GM18526 (cell line): ENCODE measurements around the gene CWC15.

ENCODE experiments used
- POLR2A ChIP-seq: IDR thresholded peaks from 3 replicates; pipeline ENCODE4 v1.6.1; 2011; ENCODE audit not compliant: insufficient read length; ENCODE audit errors: extremely low read depth

Gene CWC15

DNA sequence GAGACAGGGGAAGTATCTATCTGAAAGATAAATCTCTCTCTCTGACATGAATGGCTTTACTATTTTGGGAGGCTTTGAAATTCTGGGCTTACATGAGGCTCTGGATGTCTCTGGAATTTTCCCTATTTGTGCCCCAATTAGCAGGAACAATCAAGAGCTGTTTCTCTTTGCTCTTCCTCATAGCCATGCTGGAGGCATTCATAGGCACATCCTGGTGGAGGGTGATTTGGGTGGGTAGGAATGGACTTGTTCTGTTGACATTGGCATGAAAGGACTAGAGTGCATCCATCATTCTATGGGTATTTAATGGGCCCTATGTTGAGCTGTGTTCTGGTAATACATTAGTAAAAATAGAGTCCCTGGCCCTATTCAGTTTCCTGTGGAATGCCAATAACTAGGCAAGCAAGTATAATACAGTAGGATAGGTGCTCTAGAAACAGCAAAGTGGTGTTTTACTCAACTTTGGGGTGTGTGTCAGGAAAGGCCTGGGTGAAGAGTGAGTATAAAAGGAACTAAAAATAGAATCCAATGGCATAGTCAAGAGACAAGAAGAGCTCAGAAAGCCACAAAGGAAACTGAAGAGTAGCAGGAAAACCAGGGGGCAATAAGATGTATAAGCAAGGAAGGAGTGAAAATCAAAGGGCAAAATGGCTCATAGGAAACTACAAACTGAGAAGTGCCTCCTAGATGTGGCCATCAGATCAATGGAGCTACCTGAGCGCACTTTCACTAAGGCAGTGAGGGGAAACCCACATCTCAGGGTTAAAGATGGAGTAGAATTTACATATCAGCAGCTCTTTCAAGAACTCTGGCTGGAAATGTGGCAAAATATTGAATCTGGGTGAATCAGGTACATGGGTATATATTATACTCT lies 45.0 kb downstream of the CWC15 start:
- TF ChIP-seq POLR2A, result no peak

DNA sequence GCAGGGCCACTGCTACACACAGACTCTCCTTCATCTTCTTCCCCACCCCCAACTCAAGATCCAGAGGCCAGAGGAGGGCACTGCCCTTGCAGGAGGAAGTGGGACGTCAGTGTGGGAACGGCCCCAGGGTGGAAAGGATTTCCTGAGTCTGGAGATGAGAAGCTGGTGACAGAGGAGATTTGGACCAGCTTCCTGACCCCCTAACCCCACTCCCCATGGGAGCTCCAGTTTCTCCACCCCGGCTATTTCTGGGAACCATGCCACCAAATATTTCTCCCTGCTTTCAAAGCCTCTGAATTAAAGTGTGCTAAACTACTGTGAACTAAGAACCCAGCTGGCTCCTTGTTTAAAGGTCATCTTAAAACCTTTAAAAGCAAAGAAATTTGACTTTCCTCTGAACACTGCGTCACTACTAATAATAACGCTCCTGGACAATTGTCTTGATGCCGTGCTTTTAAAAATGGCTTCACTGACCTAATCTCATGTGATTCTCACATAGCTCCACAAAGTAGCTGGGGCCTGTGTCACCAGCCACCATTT lies 46.6 kb downstream of the CWC15 start:
- no peak for TF ChIP-seq POLR2A

DNA sequence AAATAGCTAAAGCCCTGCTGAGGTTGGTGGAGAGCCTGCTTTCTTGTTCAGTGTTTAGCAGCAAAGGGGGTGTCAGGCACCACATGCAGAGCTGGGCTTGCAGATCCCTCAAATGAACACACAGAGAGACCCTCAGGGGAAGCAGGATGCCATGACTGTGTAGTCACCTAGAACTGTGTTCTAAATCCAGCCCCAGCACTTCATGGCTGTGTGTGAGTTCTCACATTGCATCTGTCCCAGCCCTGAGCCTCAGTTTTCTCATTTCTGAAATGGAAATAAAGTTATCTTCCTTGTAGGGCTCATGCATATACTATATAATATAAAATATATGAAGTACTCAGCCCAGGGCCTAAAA lies 47.1 kb downstream of the CWC15 start:
- TF ChIP-seq POLR2A, result no peak

DNA sequence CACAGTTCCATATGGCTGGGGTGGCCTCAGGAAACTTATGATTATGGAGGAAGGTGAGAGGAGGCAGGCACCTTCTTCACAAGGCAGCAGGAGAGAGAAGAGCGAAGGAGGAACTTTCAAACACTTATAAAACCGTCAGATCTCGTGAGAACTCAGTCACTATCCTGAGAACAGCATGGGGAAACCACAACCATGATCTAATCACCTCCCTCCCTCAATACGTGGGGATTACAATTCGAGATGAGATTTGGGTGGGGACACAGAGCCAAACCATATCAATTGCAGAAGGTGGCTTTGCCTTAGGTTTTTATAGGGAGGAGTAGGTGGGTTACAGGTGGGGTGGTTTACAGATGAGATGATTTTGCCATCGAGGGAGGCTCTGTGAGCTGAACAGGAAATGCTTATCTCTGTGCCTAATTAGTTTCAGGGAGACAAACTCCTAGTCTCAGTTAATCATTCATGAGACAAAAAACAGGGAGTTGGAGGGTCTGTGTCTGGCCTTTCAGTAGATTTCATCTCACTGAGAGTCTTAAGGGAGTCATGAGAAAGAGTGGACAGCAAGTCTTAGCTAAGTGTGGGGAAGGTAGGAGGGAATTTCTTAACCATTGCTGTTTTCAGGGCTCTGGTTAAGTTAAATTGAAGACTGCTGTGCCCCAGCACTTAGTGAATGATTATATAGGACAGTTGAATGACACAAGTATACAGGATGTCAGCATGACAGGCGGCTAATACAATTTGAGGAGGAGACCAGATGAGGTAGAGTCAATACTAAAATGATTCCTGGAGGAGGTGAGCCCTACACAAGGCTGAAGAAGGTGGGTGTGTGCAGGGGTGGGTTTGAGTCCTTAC lies 47.7 kb downstream of the CWC15 start:
- no peak for TF ChIP-seq POLR2A

DNA sequence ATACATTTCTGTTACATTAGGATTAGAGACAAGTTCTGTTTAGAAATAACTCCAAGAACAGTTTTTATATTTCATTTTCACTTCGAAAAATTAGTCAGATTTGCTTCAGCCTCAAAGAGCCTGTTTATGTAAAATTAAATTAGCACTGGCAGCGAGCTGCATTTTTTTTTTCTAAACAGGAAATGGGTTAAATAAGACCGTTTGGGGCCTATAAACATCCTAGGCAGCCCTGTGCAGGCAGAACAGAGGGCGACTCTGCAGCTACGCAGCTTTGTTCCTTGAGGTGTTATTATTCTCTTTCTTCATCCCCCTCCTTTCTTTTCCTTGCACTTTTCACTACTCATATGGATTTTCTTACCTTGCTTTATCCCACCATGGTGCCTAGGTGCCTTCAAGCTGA lies 48.7 kb downstream of the CWC15 start:
- no peak for TF ChIP-seq POLR2A

DNA sequence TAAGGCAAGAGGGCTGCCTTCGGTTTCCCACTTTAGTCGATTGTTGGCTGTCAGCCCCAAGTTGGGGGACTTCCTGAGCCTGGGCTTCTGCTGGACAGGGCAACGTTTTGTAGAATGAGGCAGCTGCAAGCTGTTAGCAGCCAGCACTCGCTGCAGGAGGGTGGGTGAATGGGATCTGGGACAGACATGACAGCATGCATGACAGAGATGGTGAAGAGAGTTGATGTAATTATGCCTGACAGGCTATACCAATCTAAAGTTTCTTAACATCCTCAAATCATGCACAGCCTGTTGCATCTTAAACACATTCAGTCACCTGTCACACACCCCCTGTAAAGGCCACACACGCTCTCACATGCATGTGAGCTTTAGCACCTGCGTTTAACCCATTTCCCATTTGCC lies 49.2 kb downstream of the CWC15 start:
- TF ChIP-seq POLR2A, result no peak

DNA sequence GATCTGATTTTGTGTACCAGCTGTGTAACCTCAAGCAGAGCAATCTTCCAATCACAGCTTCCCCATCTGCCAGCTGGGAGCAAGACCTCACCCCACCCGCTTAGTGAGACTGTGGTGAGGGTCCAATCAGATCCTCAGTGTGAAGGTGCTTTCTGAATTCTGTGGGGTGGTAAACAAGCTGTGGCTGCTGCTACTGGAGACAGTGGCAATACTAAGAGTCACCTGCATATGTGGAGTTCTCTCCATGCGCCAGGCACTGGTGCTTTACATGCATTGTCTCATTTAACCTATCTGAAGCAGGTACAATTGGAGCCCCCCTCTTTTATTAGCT lies 50.4 kb downstream of the CWC15 start:
- TF ChIP-seq POLR2A, result no peak

DNA sequence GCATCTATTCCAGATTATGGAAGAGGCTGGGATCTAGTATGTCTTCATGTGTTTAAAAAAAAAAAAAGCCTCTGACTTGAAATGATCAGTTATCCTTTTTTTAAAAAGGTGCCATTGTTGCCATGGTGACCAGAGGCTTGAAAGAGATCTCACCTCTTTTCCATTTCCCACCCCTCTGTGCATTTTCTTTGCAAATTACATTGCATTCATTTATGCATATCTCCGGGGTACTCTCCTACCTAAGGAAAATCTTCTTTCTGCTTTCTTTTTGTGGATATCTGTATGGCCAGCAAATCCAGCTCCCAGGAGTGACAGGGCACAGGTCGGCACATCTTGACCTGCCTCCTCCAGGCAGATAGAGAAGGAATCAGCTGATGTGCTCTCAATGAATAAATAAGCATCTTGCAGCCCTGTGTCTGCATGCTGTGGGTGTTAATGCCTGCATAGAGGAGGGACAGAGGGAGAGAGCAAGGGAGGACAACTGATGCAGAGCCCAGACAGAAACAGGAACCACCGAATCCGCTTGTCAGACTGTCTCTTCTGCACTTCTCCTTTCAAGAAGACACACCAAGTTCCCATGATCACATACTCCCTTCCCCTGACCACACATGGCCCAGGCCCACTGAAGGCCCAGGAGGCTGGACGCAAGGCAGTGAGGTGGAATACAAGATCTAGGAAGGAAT lies 50.9 kb downstream of the CWC15 start:
- TF ChIP-seq POLR2A, result no peak

DNA sequence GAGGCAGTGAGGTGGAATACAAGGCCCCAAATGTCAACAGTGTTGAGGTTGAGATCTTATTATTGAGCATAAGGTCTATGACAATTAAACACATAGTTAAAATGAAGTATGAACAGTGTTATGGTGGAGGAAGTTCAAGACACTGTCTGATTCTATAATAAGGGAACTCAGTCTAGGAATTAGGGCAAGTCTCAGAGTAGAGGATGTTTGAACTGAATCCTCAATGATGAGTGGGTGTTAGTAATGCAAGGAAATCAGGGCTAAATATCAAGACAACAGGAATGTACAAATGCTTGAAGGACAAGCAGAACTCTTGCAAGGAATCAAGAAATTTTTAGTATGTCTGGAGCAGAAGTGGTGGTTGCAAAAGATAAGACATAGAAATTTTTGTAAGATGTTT lies 53.0 kb downstream of the CWC15 start:
- no peak for TF ChIP-seq POLR2A

DNA sequence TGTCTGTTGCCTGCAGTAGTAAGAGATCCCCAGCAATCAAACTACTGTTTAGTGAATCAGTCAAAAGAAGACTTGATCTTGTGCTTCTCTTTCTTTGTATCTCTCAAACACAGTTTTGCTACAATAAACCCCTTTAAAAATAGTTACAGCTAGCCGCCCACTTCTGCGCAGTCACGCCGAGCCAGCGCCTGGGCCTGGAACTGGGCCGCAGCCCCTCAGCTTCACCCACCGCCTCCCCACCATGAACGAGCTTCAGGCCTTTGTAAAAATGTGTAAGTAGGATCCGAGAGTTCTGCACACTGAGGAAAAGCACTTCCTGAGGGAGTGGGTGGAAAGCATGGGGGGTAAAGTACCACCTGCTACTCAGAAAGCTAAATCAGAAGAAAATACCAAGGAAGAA lies 60.5 kb downstream of the CWC15 start:
- no peak for TF ChIP-seq POLR2A
